GM18909 (cell line): ENCODE measurements around the gene WNT5B.
A peak's percentile ranks its signal among the peaks of the same experiment; 100 is the strongest.

Experiments
- ATAC-seq: cut with Tn5 transposase; IDR thresholded peaks from one replicate; pipeline ENCODE4 v1.9.1; 2021; ENCODE audit warnings: mild to moderate bottlenecking; ENCODE audit not compliant: unreplicated experiment, poor library complexity

The WNT5B gene

GRCh38 chr12:1628666-1629337 lies at the start of gene WNT5B:
Gene WNT5B (plus strand): TSS chr12:1629231. CDS start chr12:1631355, 2,124 bp downstream.
- ATAC-seq: no peak

DNA sequence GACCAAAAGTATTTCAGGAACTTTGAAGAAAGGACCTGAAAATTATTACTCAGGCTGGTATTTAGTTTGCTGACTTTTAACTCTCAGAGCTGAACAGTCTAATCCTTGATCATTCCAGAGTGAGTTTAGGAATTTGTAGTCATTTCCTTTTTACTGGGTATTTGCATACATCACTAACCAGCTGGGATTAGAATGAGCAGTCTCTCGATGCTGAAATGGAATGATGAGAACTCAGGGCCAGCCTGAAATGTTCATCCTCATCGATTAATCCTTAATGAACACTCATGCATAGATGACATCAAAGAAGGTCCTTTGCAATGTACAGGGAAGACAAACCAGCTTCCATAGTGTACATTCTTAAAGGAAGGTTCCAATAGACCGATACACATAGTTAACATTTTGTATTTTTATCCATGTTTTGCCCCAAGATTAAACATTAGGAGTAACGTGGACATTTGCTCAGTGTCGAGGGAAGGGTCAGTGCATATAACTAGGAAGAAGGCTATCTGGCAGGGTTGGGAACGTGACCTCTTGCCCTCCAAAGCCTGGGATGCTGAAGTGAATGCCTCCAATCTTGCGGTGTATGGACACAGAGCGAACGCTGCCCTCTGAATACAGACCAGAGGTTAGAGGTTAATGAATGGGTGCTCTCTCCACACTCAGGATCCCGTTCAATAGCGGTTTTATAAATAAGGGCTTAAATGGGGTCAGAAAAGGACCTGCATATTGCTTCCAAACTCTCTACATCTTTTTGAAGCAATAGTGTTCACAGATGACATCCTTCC lies 49.2 kb upstream of the WNT5B start:
- ATAC-seq: no peak

GRCh38 chr12:1580526-1580925 lies 48.5 kb upstream of the WNT5B start:
- no peak for ATAC-seq

DNA sequence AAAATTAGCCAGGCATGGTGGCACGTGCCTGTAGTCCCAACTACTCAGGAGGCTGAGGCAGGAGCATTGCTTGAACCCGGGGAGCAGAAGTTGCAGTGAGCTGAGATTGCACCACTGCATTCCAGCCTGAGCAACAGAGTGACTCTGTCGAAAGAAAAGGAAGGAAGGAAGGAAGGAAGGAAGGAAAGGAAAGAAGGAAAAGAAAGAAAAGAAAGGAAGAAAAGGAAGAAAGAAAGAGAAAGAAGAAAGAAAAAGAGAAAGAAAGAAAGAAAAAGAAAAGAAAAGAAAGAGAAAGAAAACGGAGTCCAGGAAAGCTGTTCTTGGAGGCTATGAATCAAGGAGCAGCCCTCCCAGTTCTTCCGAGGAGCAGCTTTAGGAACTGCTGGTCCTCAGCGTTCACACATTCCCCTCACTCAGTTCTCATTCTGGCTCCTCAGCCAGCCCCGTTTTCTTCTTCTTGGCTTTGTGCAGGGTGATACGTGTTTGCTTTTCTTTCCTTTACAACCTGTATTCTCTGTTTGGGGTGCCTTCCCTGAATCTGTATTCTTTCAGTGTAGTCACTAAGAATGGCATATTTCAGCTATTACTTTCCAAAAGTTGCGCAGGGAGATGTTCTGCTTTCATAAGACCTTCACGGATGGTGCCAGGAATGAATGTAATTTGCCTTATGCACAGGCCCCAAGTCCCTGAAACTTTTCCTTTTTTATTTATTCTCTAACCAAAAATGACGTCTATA lies 46.9 kb upstream of the WNT5B start:
- ATAC-seq: no peak

DNA sequence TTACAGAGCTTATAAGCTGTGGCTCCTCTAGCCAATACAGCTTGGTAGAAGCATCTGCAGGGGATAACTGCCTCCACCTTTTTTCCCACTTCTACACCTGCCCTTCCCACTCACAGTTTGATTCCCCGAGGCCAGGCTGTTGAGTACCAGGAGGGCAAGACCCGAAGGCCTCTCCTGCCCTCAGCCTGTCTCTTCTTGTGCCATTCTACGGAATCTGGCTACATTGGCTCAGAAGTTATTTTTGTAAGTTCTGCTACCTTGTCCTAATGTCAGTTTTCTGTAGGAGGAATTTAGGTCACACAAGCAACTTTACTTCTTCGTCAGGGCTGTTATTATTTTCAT lies 46.4 kb upstream of the WNT5B start:
- no peak for ATAC-seq

DNA sequence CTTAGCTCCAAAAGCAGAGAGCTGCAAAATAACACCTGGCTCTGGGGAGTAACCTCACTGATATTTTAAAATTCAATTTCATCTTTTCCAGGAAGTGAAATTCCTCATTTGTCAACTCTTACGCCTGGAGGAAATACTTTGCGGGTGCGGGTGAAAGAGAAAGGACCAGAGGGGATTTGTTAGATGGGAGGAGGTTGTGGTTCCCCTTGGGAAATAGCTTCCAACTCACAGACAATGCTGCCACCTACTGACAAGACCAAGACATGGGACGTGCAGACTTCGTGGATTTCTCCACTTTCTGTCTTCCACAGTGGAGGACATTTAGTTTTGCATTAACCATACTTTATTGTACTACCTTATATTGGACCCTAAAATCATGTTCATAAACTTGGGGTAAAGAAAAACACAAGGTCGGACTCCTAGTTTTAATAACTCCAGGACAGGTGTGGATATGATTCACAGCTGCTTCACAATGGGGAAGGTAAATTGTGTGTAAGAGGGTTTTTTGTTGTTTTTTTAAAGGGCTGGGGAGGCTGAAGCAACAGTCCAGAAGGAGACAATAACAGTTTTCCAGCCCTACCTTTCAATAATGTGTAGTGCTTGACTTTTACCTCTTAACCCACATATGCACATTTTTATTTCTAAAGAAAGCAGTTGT lies 45.5 kb upstream of the WNT5B start:
- no peak for ATAC-seq

GRCh38 chr12:1584326-1584725 lies 44.7 kb upstream of the WNT5B start:
- ATAC-seq: no peak

DNA sequence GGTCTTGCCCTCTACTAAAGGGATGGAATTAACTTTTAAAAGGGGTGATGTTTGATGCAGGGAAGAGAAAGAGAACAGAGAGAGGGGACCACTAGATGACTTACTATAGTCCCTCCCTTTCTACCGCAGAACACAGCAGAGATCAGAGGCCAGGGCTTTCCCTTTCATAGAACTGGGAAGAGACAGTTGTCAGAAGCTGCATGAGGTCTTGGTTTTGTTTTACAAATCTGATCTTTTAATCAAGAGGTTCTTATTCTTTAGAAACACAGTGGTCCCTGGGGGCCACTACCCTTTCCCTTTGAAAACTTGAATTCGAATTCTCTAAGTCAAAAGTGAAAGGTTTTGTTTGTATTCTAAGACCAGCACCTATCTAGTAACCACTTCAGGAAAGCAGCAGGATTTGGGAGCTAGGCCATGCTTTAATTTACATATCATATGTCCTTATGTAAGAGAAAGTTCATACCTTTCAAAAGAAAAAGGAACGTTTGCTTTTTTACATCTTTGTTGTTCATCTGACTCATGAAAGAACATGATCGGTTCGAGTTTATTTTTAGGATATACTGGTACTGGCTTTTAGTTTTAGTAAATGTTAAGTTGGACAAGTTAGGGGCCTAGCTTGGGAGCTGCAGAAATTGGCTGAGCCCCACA lies 41.0 kb upstream of the WNT5B start:
- ATAC-seq: no peak

DNA sequence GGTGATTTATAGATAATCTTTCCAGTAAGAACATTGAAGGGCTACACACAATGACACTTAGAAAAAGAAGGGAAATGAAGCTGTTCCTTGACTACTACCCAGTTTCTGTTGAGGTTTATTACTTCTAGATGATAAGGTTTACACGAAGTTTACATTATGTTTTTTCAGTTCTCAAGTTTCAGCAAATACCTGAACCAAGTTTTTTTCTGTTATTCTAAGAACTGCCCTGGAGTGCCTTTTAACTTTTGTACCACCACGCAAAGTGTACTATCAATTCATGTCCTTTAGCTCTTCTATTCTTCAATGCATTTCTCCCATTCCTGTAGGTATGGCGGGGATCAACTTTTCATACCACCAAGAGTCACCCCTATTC lies 40.5 kb upstream of the WNT5B start:
- no peak for ATAC-seq

DNA sequence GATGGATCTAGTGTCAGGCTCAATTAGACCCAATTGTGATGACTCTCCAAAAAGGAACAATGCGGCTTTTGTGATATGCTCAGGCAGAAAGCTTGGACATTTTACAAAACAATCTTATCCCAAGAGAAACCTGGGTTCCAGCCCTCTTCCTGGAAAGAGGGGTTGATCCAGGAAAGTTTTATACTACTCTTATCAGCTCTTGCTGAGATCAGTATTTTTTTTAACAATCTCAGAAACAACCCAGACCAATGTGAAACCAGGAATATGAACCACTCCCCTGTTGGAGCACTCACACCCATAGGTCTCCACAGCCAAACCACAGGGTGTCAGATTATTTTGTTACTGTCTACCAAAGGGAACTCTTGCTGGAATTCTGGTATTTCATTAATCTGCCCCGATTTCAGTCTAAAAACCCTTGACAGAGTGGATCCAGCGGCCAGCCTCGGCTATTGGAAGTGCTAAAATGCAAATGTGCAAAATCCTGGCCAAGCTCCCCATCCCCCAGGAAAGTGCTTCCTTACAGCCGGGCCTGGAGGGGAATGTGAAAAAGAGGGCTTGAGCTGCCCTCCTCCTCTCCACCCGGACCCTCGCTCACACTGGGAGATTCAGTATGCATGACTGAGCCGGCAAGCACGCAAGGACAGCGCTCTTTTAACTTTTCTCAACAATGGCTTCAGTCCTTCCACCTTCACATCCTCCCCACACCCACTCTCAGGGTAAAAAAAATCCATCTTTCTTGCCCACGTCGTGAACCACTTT lies 38.6 kb upstream of the WNT5B start:
- ATAC-seq: no peak

- ATAC-seq: no peak
Observed at GRCh38 chr12:1591034-1591433, 38.0 kb upstream of the WNT5B start.

GRCh38 chr12:1591543-1591942 lies 37.5 kb upstream of the WNT5B start:
- ATAC-seq: no peak

GRCh38 chr12:1592444-1593173 lies 36.4 kb upstream of the WNT5B start:
- no peak for ATAC-seq

GRCh38 chr12:1593174-1594005 lies 35.6 kb upstream of the WNT5B start:
- peak; percentile 32 for ATAC-seq

GRCh38 chr12:1594006-1594260 lies 35.1 kb upstream of the WNT5B start:
- ATAC-seq: peak; percentile 52

GRCh38 chr12:1594261-1595025 lies 34.6 kb upstream of the WNT5B start, which contains the start of gene FBXL14:
Gene FBXL14 (minus strand): TSS chr12:1594581. CDS start chr12:1594066, 515 bp downstream.
- peak; percentile 63 for ATAC-seq

DNA sequence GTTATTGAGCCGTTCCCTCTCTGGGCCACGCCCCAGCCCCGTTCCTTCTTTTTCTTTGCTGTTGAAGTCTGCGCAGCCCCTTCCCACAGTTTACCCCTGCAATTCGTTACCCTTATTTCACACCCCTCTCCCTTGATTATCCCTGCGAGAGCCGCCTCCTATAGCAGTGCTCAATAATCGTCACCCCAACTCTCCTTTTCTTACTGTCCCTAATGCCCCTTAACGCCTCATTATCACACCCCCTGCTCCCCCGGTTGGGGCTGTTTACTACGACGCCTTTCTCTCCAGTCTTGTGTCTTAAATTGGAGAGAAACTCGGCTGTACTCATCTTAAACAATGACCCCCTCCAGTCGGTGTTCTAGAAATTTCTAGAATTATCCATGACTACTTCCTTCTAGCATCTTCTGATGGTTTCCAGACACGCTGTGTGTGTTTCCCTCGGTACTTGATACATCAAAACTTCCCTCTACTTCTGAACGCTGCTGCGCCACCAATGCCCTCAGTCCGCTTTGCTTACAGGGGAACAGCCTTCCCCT lies 33.9 kb upstream of the WNT5B start:
- no peak for ATAC-seq
